CD14-positive monocyte (primary cell): ENCODE measurements around the gene CABP7. TPM values are rescaled to one million over a fixed set of nuclear protein-coding genes. Genes with fewer than 3 reads are reported as not detected.
A peak's percentile ranks its signal among the peaks of the same experiment; 100 is the strongest.

ENCODE experiments used
- DNase-seq, 3 donors: peaks; one replicate each; pipeline ENCODE4 v3.0.0-alpha.2; 2011 to 2022
- H2AFZ ChIP-seq: 2 replicates; pipeline ENCODE4 v1.6.0; 2012; ENCODE audit warnings: mild to moderate bottlenecking, low read depth, low read length, inconsistent platforms; ENCODE audit not compliant: insufficient read depth, poor library complexity, severe bottlenecking
- H3K27ac ChIP-seq, 2 donors: 1 replicate in 1 of 2; 2 replicates in 1 of 2; pipeline ENCODE4 v1.5.1; 2012 to 2013; ENCODE audit warnings: low read length in 2 of 2, control low read depth in 1 of 2, inconsistent platforms in 1 of 2, low read depth in 1 of 2, mild to moderate bottlenecking in 1 of 2
- H3K27me3 ChIP-seq, 2 donors: one replicate each; pipeline versions ENCODE4 v1.6.0 to v1.6.1; 2011 to 2013; ENCODE audit warnings: low read length in 2 of 2; ENCODE audit not compliant: control insufficient read depth in 2 of 2, insufficient read depth in 2 of 2
- H3K36me3 ChIP-seq, 2 donors: replicated peaks in 1 of 2; 1 replicate in 1 of 2; 2 replicates in 1 of 2; pipeline versions ENCODE4 v1.5.1 to v1.6.1; 2012 to 2013; ENCODE audit warnings: low read length in 2 of 2, control low read depth in 1 of 2, inconsistent platforms in 1 of 2, mild to moderate bottlenecking in 1 of 2; ENCODE audit not compliant: insufficient read depth in 2 of 2, control insufficient read depth in 1 of 2
- H3K4me1 ChIP-seq, 2 donors: 1 replicate in 1 of 2; 2 replicates in 1 of 2; pipeline versions ENCODE4 v1.5.1 to v1.6.1; 2012 to 2013; ENCODE audit warnings: low read length in 2 of 2, control low read depth in 1 of 2, inconsistent platforms in 1 of 2, mild to moderate bottlenecking in 1 of 2, moderate library complexity in 1 of 2; ENCODE audit not compliant: insufficient read depth in 2 of 2, control insufficient read depth in 1 of 2
- H3K4me2 ChIP-seq: replicated peaks from 2 replicates; pipeline ENCODE3; 2012; ENCODE audit warnings: low read length, moderate library complexity, mild to moderate bottlenecking; ENCODE audit not compliant: poor library complexity, severe bottlenecking; ENCODE audit errors: extremely low read depth
- H3K4me3 ChIP-seq, 3 experiments: fragments of 200-600 bp in 1 of 3; sonication (generic) in 1 of 3; replicated peaks in 1 of 3; 1 replicate in 2 of 3; 2 replicates in 1 of 3; pipeline ENCODE4 v1.5.1; 2011 to 2013; ENCODE audit warnings: low read length in 3 of 3, mild to moderate bottlenecking in 3 of 3, control low read depth in 2 of 3, low read depth in 2 of 3, inconsistent platforms in 1 of 3, moderate library complexity in 1 of 3
- H3K79me2 ChIP-seq: 2 replicates; pipeline ENCODE4 v1.6.0; 2012; ENCODE audit warnings: mild to moderate bottlenecking, control low read depth, inconsistent platforms, low read length, moderate library complexity; ENCODE audit not compliant: insufficient read depth
- H3K9ac ChIP-seq: 2 replicates; pipeline ENCODE4 v1.6.0; 2017; ENCODE audit warnings: low read length, mild to moderate bottlenecking; ENCODE audit not compliant: insufficient read depth, poor library complexity, severe bottlenecking
- H3K9me3 ChIP-seq, 2 donors: replicated peaks in 1 of 2; 1 replicate in 1 of 2; 2 replicates in 1 of 2; pipeline versions ENCODE4 v1.5.1 to v1.6.1; 2012 to 2013; ENCODE audit warnings: low read length in 2 of 2, control low read depth in 1 of 2; ENCODE audit not compliant: control insufficient read depth in 1 of 2, insufficient read depth in 1 of 2
- H4K20me1 ChIP-seq: 2 replicates; pipeline ENCODE4 v1.6.0; 2012; ENCODE audit warnings: mild to moderate bottlenecking, low read length, control low read depth, moderate library complexity; ENCODE audit not compliant: insufficient read depth
- H3K27ac Mint-ChIP-seq, 7 donors: one replicate each; pipeline ENCODE4 v1.8.0; 2020; ENCODE audit warnings: mild to moderate bottlenecking in 7 of 7, mixed read lengths in 7 of 7, moderate library complexity in 6 of 7, inconsistent platforms in 2 of 7
- H3K27me3 Mint-ChIP-seq, 3 donors: one replicate each; pipeline ENCODE4 v1.8.0; 2021 to 2022; ENCODE audit warnings: low read depth in 3 of 3, mild to moderate bottlenecking in 3 of 3, mixed read lengths in 3 of 3, moderate library complexity in 3 of 3, inconsistent platforms in 1 of 3
- H3K36me3 Mint-ChIP-seq, 2 donors: one replicate each; pipeline ENCODE4 v1.8.0; 2020; ENCODE audit warnings: mixed read lengths in 2 of 2, inconsistent platforms in 1 of 2, mild to moderate bottlenecking in 1 of 2
- H3K4me1 Mint-ChIP-seq: one replicate; pipeline ENCODE4 v1.8.0; 2020; ENCODE audit warnings: mild to moderate bottlenecking, mixed read lengths
- H3K4me3 Mint-ChIP-seq, 2 donors: one replicate each; pipeline ENCODE4 v1.8.0; 2020; ENCODE audit warnings: mild to moderate bottlenecking in 2 of 2, mixed read lengths in 2 of 2, moderate library complexity in 1 of 2
- H3K9me3 Mint-ChIP-seq, 7 donors: one replicate each; pipeline ENCODE4 v1.8.0; 2020 to 2022; ENCODE audit warnings: mixed read lengths in 7 of 7, mild to moderate bottlenecking in 6 of 7, moderate library complexity in 6 of 7, inconsistent platforms in 2 of 7
- CTCF ChIP-seq: fragments of 200-600 bp; IDR thresholded peaks from one replicate; pipeline ENCODE4 v1.8.0; 2022; ENCODE audit warnings: antibody characterized with exemption, mild to moderate bottlenecking
- WGBS: methylation state at CpG from one replicate; pipeline ENCODE4 v1.1.5; 2013; ENCODE audit warnings: missing lambda C conversion rate; ENCODE audit not compliant: insufficient coverage; 5-methylcytosine and 5-hydroxymethylcytosine counted together
- intact Hi-C, 2 donors: fragments of 100-400 bp; cut with micrococcal nuclease; formaldehyde crosslinking; loops; one replicate each; pipeline versions ENCODE4 v1.15.0 to v1.15.1; 2023
- polyA minus RNA-seq: library from RNA; depleted of rRNA, polyadenylated mRNA; stranded (reverse); fragments of >200 nt; gene quantifications from 2 replicates; pipeline ENCODE4 v1.2.3, GENCODE V29; 2012
- polyA plus RNA-seq, 3 donors: library from polyadenylated mRNA; depleted of rRNA in 1 of 3; unstranded in 2 of 3; stranded (reverse) in 1 of 3; fragments of 300-500 nt in 2 of 3; fragments of >200 nt in 1 of 3; fragmentation: Illumina TruSeq in 2 of 3; gene quantifications; 1 replicate in 2 of 3; 2 replicates in 1 of 3; pipeline ENCODE4 v1.2.3, GENCODE V29; 2012 to 2021
- total RNA-seq, 12 experiments: library from RNA in 1 of 12; stranded (reverse) in 1 of 12; fragments of 120-200 nt in 1 of 12; gene quantifications; one replicate each; pipeline ENCODE4 v1.2.4 and lab custom pipeline; 2013 to 2026; ENCODE audit warnings: mixed read lengths in 6 of 12, inconsistent platforms in 1 of 12

The CABP7 gene
- 0.06 TPM for total RNA-seq (2013)
- polyA plus RNA-seq (under 1 TPM in 2 of 3 donors, not detected in 1; 0.11 to 0.14 TPM), polyA minus RNA-seq (0.14 and 0.16 TPM in 2 replicates), total RNA-seq (lab: John Stamatoyannopoulos, UW) (0.07 to 2.5 (median 0.20) reads per million in 11 experiments)

DNA sequence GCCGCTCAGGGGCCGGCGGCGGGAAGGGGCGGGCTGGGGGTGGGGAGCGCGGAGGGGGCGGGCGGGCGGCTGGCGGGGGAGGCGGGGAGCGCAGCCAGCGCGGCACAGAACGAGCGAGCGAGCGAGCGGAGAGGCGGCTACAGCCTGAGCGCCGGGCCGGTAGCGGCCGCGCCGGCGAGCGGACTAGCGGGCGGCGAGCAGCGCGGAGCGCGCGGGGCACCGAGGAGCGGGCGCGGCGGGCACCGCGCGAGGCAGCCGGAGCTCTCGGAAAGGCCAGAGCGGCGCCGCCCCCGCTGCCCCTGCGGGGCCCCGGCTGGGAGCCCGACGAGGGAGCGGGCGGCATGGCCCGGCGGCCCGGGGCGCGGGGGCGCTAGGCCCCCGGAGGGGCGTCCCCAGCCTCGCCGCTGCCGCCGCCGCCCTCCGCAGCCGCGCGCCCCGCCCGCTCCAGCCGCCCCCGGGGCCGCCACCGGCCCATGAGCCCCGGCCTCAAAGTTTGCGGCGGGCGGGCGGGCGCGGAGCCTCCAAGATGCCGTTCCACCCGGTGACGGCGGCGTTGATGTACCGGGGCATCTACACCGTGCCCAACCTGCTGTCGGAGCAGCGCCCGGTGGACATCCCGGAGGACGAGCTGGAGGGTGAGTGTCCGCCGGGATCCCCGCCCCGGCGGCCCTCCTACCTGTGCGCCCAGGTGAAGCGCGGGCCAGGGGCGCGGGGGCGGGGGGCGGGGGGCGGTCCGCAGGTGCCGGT, at the start of gene CABP7:
TSS of gene CABP7 (plus strand) at position 105 of the 747 bp plus-strand sequence. CDS start at position 527, 422 bp downstream.
- Mint-ChIP-seq H3K4me3 (peak within 1 kb of the TSS in 1 of 2 donors; percentile 77), H3K27ac (peak within 1 kb of the TSS in 1 of 7 donors; percentile 66), H3K36me3 (no peaks in the 10 kb centered on the region), H3K27me3 (peaks cover 40 to 72% (median 54%) of the 10 kb centered on the region in 3 donors), H3K4me1 (no peaks in the 10 kb centered on the region), H3K9me3 (peaks cover 0 to 11% (median 2%) of the 10 kb centered on the region in 7 donors)
- Histone ChIP-seq H4K20me1 (no peaks in the 10 kb centered on the region), H3K4me3 (no peak within 1 kb of the TSS), H2AFZ (no peak within 1 kb of the TSS), H3K9me3 (peaks cover 0 to 5% of the 10 kb centered on the region in 2 donors), H3K79me2 (no peaks in the 10 kb centered on the region), H3K36me3 (no peaks in the 10 kb centered on the region), H3K4me1 (no peaks in the 10 kb centered on the region), H3K27ac (no peak within 1 kb of the TSS), H3K9ac (no peak within 1 kb of the TSS), H3K27me3 (peaks cover 16 to 42% of the 10 kb centered on the region in 2 donors), H3K4me2 (no peak within 1 kb of the TSS)
- under 1% methylated on average over 102 of the region's 115 CpGs for WGBS
- DNase-seq, result no peak
- TF ChIP-seq CTCF, result no peak
- intact Hi-C loops, result no loop called here

DNA sequence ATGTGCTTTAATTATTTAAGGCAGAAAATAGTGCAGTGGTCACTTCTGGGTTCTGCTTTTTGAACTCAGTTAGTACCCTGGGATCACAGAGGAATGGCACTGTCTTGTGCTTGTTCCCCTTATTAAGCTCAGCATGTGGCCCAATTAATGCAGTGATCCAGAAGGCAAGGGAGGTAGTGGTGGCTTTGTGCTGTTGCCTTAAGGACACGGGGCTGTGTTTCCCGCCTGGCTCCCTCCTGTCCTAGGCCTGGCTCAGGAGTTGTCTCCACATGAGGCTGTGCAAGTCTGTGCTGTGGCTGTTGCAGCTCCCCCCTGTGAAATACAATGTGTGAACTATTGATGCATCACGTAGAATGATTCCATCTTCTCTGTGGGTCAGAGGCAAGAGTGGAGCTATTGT, 49.2 kb upstream of the CABP7 start:
- DNase-seq, result no peak
- Mint-ChIP-seq H3K9me3 (no peaks in the 10 kb centered on the region), H3K36me3 (peaks cover 79 to 90% of the 10 kb centered on the region in 2 donors), H3K27me3 (peaks cover 0 to 2% (median 1%) of the 10 kb centered on the region in 3 donors), H3K4me3 (no peak overlapping the region), H3K27ac (no peak overlapping the region), H3K4me1 (no peaks in the 10 kb centered on the region)
- no peak overlapping the region for H3K27ac ChIP-seq
- no peaks in the 10 kb centered on the region for H4K20me1 ChIP-seq
- no peaks in the 10 kb centered on the region for H3K27me3 ChIP-seq
- H3K9me3 ChIP-seq, result no peaks in the 10 kb centered on the region
- 100% methylated on average over 3 of the region's 3 CpGs for WGBS
- no peaks in the 10 kb centered on the region for H3K79me2 ChIP-seq
- no peak overlapping the region for H3K9ac ChIP-seq
- H3K4me3 ChIP-seq, result no peak overlapping the region
- H2AFZ ChIP-seq, result no peak overlapping the region
- TF ChIP-seq CTCF, result no peak
- intact Hi-C loops, result no loop called here
- H3K4me2 ChIP-seq, result no peak overlapping the region
- H3K4me1 ChIP-seq, result no peaks in the 10 kb centered on the region
- H3K36me3 ChIP-seq, result peaks cover 79 to 93% of the 10 kb centered on the region in 2 donors
